Measurements from ENCODE around the gene KRTAP6-1.

The KRTAP6-1 gene

DNA sequence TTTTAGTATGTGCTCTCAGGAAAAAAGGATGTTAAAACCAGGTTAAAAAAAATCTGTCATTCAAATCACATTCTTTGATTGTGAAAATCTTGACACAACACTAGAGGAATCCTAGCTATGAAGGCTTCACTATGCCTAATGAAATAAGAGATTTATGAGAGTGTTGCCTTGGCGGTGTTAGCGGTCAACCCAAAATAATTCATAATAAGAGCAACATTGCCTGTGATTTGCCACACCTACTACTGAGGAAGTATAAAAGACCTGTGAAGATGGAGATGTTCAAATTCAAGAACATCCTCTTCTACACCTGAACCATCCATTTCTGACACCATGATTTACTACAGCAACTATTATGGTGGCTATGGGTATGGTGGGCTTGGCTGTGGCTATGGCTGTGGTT, 2.4 kb upstream of the KRTAP6-1 start, which contains the start of gene KRTAP20-1:
KRTAP20-1 (plus strand) TSS at position 301 of the 400 bp plus-strand sequence; CDS start at position 331, 30 bp downstream.
- no peaks in the 10 kb centered on the region for H3K9me2 ChIP-seq (ENCODE audit: low read depth, low read length)
- no peak for TF ChIP-seq EZH2 (IDR thresholded peaks at IDR 0.05; ENCODE audit: borderline replicate concordance, low read length)
- no peak within 1 kb of the TSS for H3K27ac ChIP-seq (ENCODE audit: low read depth, low read length, poor library complexity, severe bottlenecking)
- no peaks in the 10 kb centered on the region for H3F3A ChIP-seq (ENCODE audit: insufficient read depth, low read length)
- no peaks in the 10 kb centered on the region for H3K9me3 ChIP-seq (ENCODE audit: low read length)
- no peak within 1 kb of the TSS for H3K4me2 ChIP-seq (ENCODE audit: low read length)
- H3K4me3 ChIP-seq (ENCODE audit: low read depth, low read length, poor library complexity, severe bottlenecking): no peak within 1 kb of the TSS
- no peaks in the 10 kb centered on the region for H3K36me3 ChIP-seq (ENCODE audit: insufficient read depth, low read length)
- no peaks in the 10 kb centered on the region for H4K20me1 ChIP-seq (ENCODE audit: insufficient read depth, low read length)
- H2AFZ ChIP-seq (ENCODE audit: low read length): no peak within 1 kb of the TSS
- H3K4me1 ChIP-seq (ENCODE audit: insufficient read depth, low read length, severe bottlenecking): no peaks in the 10 kb centered on the region
- no peak within 1 kb of the TSS for H3K9ac ChIP-seq (ENCODE audit: low read length)
- no peaks in the 10 kb centered on the region for H3K27me3 ChIP-seq (ENCODE audit: insufficient read depth, low read length)
- H3K79me2 ChIP-seq (ENCODE audit: insufficient read depth, low read length): no peaks in the 10 kb centered on the region

- Histone ChIP-seq H3K4me3 (ENCODE audit: low read depth, low read length, poor library complexity, severe bottlenecking) (no peak overlapping the region), H3K4me1 (ENCODE audit: insufficient read depth, low read length, severe bottlenecking) (no peaks in the 10 kb centered on the region), H4K20me1 (ENCODE audit: insufficient read depth, low read length) (no peaks in the 10 kb centered on the region), H3K9me3 (ENCODE audit: low read length) (no peaks in the 10 kb centered on the region), H3K4me2 (ENCODE audit: low read length) (no peak overlapping the region), H3K9me2 (ENCODE audit: low read depth, low read length) (no peaks in the 10 kb centered on the region), H3K9ac (ENCODE audit: low read length) (no peak overlapping the region), H3K79me2 (ENCODE audit: insufficient read depth, low read length) (no peaks in the 10 kb centered on the region), H3K27ac (ENCODE audit: low read depth, low read length, poor library complexity, severe bottlenecking) (no peak overlapping the region), H3F3A (ENCODE audit: insufficient read depth, low read length) (no peaks in the 10 kb centered on the region), H3K27me3 (ENCODE audit: insufficient read depth, low read length) (no peaks in the 10 kb centered on the region), H3K36me3 (ENCODE audit: insufficient read depth, low read length) (no peaks in the 10 kb centered on the region), H2AFZ (ENCODE audit: low read length) (no peak overlapping the region)
- TF ChIP-seq CTCF (IDR thresholded peaks at IDR 0.05; ENCODE audit: low read length) (no peak), EZH2 (IDR thresholded peaks at IDR 0.05; ENCODE audit: borderline replicate concordance, low read length) (no peak)
Measured at GRCh38 chr21:30615199-30615598, 1.5 kb upstream of the KRTAP6-1 start.

GRCh38 chr21:30612132-30612531, 1.6 kb downstream of the KRTAP6-1 start:
- Histone ChIP-seq H3F3A (ENCODE audit: insufficient read depth, low read length) (no peaks in the 10 kb centered on the region), H3K27ac (ENCODE audit: low read depth, low read length, poor library complexity, severe bottlenecking) (no peak overlapping the region), H3K4me2 (ENCODE audit: low read length) (no peak overlapping the region), H4K20me1 (ENCODE audit: insufficient read depth, low read length) (no peaks in the 10 kb centered on the region), H3K4me1 (ENCODE audit: insufficient read depth, low read length, severe bottlenecking) (no peaks in the 10 kb centered on the region), H3K9me2 (ENCODE audit: low read depth, low read length) (no peaks in the 10 kb centered on the region), H3K9ac (ENCODE audit: low read length) (no peak overlapping the region), H3K4me3 (ENCODE audit: low read depth, low read length, poor library complexity, severe bottlenecking) (no peak overlapping the region), H3K79me2 (ENCODE audit: insufficient read depth, low read length) (no peaks in the 10 kb centered on the region), H3K36me3 (ENCODE audit: insufficient read depth, low read length) (no peaks in the 10 kb centered on the region), H3K27me3 (ENCODE audit: insufficient read depth, low read length) (no peaks in the 10 kb centered on the region), H2AFZ (ENCODE audit: low read length) (no peak overlapping the region), H3K9me3 (ENCODE audit: low read length) (no peaks in the 10 kb centered on the region)
- TF ChIP-seq EZH2 (IDR thresholded peaks at IDR 0.05; ENCODE audit: borderline replicate concordance, low read length) (no peak), CTCF (IDR thresholded peaks at IDR 0.05; ENCODE audit: low read length) (no peak)

- Histone ChIP-seq H3K9me3 (ENCODE audit: low read length) (no peaks in the 10 kb centered on the region), H3K27me3 (ENCODE audit: insufficient read depth, low read length) (no peaks in the 10 kb centered on the region), H3K9me2 (ENCODE audit: low read depth, low read length) (no peaks in the 10 kb centered on the region), H3K4me1 (ENCODE audit: insufficient read depth, low read length, severe bottlenecking) (no peaks in the 10 kb centered on the region), H3K4me3 (ENCODE audit: low read depth, low read length, poor library complexity, severe bottlenecking) (no peak overlapping the region), H3K27ac (ENCODE audit: low read depth, low read length, poor library complexity, severe bottlenecking) (no peak overlapping the region), H4K20me1 (ENCODE audit: insufficient read depth, low read length) (no peaks in the 10 kb centered on the region), H3K36me3 (ENCODE audit: insufficient read depth, low read length) (no peaks in the 10 kb centered on the region), H3K9ac (ENCODE audit: low read length) (no peak overlapping the region), H3F3A (ENCODE audit: insufficient read depth, low read length) (no peaks in the 10 kb centered on the region), H3K79me2 (ENCODE audit: insufficient read depth, low read length) (no peaks in the 10 kb centered on the region), H3K4me2 (ENCODE audit: low read length) (no peak overlapping the region), H2AFZ (ENCODE audit: low read length) (no peak overlapping the region)
- no peak for TF ChIP-seq EZH2 (IDR thresholded peaks at IDR 0.05; ENCODE audit: borderline replicate concordance, low read length)
- no peak for TF ChIP-seq CTCF (IDR thresholded peaks at IDR 0.05; ENCODE audit: low read length)
Measured at GRCh38 chr21:30605968-30606367, 7.8 kb downstream of the KRTAP6-1 start.

Measured in OCI-LY1 (cell line).